Measurements from ENCODE around the gene NDUFS3. TPM values are rescaled to one million over a fixed set of nuclear protein-coding genes. Genes with fewer than 3 reads are reported as not detected.
"Not testable (repeated sequence)": the region's sequence is repeated elsewhere in the genome, so short reads cannot be mapped to it uniquely, and the experiment has no call there.

NDUFS3 gene
- polyA plus RNA-seq (ENCODE audit: insufficient read length in 12 of 12): 100 to 1,000 TPM in 4 of 12 donors, 10 to 100 TPM in 7, not detected in 1; 65.9 to 122 (median 94.5) TPM
- long read RNA-seq, donor 1, transcript NDUFS3-201 (7 exons, 958 nt): major isoform, 62 of 100 reads
- long read RNA-seq, donor 1, transcript NDUFS3-205 (2 exons, 269 nt): minor isoform, 7 of 100 reads
- long read RNA-seq, donor 1, partial matches to known transcripts: 24 of 100 reads
- long read RNA-seq, donor 1, other reads (novel, unspliced or antisense): 0 of 100 reads
- long read RNA-seq, donor 2, transcript NDUFS3-205 (2 exons, 269 nt): minor isoform, 5 of 77 reads
- long read RNA-seq, donor 2, transcript NDUFS3-201 (7 exons, 958 nt): major isoform, 50 of 77 reads
- long read RNA-seq, donor 2, partial matches to known transcripts: 9 of 77 reads
- long read RNA-seq, donor 2, other reads (novel, unspliced or antisense): 8 of 77 reads
- long read RNA-seq, donor 3, transcript NDUFS3-201 (7 exons, 958 nt): major isoform, 19 of 21 reads
- long read RNA-seq, donor 3, partial matches to known transcripts: 0 of 21 reads
- long read RNA-seq, donor 3, other reads (novel, unspliced or antisense): 0 of 21 reads
- long read RNA-seq, donor 4, transcript NDUFS3-201 (7 exons, 958 nt): major isoform, 24 of 28 reads
- long read RNA-seq, donor 4, partial matches to known transcripts: 0 of 28 reads
- long read RNA-seq, donor 4, other reads (novel, unspliced or antisense): 0 of 28 reads
- long read RNA-seq, donor 5: 0 reads
- long read RNA-seq, donor 6, transcript NDUFS3-201 (7 exons, 958 nt): major isoform, 19 of 29 reads
- long read RNA-seq, donor 6, partial matches to known transcripts: 6 of 29 reads
- long read RNA-seq, donor 6, other reads (novel, unspliced or antisense): 0 of 29 reads
- long read RNA-seq, donor 7, transcript NDUFS3-201 (7 exons, 958 nt): major isoform, 23 of 27 reads
- long read RNA-seq, donor 7, partial matches to known transcripts: 0 of 27 reads
- long read RNA-seq, donor 7, other reads (novel, unspliced or antisense): 0 of 27 reads
- long read RNA-seq, donor 8, transcript NDUFS3-201 (7 exons, 958 nt): major isoform, 52 of 65 reads
- long read RNA-seq, donor 8, partial matches to known transcripts: 0 of 65 reads
- long read RNA-seq, donor 8, other reads (novel, unspliced or antisense): 5 of 65 reads
- long read RNA-seq, donor 9, transcript NDUFS3-201 (7 exons, 958 nt): major isoform, 28 of 39 reads
- long read RNA-seq, donor 9, partial matches to known transcripts: 5 of 39 reads
- long read RNA-seq, donor 9, other reads (novel, unspliced or antisense): 0 of 39 reads
- long read RNA-seq, donor 10, transcript NDUFS3-201 (7 exons, 958 nt): major isoform, 42 of 95 reads
- long read RNA-seq, donor 10, partial matches to known transcripts: 16 of 95 reads
- long read RNA-seq, donor 10, other reads (novel, unspliced or antisense): 35 of 95 reads
- long read RNA-seq, donor 11, transcript NDUFS3-201 (7 exons, 958 nt): major isoform, 50 of 56 reads
- long read RNA-seq, donor 11, partial matches to known transcripts: 0 of 56 reads
- long read RNA-seq, donor 11, other reads (novel, unspliced or antisense): 0 of 56 reads

DNA sequence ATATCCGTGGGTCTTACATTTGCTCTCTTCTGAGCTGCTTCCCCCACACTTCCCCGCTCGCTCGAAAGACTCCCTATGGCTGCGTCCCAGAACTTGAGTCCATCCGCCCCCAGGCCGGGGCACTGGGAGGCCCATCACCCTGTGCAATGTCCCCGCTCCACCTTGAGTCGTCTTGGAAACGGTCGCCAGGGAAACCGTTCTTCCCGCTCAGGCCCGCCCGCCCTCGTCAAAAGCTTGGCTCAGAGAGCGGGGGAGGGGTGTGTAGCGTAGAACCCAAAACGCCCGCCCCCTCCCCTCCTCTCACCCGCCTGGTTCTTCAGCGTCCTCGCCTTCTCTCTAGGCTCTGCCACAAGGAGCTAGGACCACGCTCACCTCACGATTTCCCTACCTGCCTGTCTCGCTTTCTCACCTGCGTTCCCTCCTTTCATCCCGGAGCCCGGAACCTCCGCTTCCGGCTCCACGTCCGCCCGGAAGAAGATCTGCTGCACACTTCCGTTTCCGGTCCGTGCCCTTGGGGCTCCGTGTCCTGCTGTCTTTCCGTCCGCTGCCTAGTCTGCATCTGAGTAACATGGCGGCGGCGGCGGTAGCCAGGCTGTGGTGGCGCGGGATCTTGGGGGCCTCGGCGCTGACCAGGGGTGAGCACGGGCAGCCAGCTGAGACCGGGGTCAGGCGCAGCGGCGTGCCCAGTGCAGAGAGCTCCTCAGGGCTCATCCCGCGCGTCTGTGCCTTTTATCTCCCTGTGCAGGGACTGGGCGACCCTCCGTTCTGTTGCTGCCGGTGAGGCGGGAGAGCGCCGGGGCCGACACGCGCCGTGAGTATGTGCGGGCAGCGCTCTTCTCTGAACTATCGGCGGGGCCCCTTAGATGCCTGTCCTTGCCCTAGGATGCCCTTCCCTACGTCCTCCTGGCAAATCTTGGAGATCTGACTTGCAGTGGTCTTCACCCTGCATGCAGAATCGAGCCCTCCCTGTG lies at the start of gene NDUFS3, which contains the start of gene KBTBD4:
Gene NDUFS3, plus strand, starts transcription at position 551 of the 971 bp plus-strand sequence. Its CDS starts 18 bp downstream, at position 569.
Gene KBTBD4, minus strand, starts transcription at position 447 of the 971 bp plus-strand sequence. Its CDS starts 19 bp downstream, at position 428.
- DNase-seq: peak; percentile 96

DNA sequence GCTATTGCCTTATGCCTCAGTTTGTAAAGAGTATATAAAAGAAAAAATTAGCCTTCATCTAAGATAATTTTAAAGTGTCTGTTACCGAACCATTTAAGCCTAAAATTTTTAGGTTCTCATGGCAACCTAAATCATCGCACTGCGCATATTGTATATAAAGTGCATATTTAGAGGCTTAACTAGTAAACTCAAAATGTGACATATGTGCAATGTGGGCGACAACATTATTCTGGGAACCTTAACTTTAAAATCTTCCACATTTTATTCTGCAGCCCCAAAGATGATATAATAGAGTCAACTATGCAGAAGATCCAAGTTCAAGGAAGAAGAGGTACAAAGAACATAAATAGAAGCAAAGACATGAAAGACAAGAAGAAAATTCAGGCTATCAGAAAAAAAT lies 48.9 kb upstream of the NDUFS3 start:
- DNase-seq: no peak

DNA sequence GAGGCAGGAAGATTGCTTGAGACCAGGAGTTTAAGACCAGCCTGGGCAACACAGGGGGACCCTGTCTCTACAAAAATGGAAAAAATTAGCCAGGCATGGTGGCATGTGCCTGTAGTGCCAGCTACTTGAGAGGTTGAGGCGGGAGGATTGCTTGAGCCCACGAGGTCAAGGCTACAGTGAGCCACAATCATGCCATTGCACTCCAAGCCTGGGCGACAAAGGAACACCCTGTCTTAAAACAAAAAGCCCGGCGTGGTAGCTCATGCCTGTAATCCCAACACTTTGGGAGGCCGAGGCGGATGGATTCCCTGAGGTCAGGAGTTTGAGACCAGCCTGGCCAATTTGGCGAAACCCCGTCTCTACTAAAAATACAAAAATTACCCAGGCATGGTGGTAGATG lies 48.2 kb upstream of the NDUFS3 start:
- DNase-seq: not testable (repeated sequence)

DNA sequence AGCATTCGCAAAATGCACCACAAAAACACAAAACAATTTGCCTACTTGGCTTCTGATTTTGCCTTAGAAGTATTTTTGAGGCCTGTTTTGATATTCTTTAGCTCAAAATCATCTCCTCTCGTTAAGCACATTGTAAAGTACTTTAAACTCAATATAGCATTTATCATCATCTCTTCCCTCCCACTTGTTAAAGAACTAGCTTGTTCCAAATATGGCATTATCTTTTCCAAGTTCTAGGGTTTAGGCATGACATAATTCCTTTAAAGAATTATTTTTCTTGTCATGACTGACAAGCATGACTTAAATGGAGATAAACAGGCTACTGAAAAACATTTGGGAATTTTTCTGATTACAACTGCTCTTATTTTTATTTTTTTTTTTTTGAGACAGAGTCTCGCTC lies 47.2 kb upstream of the NDUFS3 start:
- no peak for DNase-seq

DNA sequence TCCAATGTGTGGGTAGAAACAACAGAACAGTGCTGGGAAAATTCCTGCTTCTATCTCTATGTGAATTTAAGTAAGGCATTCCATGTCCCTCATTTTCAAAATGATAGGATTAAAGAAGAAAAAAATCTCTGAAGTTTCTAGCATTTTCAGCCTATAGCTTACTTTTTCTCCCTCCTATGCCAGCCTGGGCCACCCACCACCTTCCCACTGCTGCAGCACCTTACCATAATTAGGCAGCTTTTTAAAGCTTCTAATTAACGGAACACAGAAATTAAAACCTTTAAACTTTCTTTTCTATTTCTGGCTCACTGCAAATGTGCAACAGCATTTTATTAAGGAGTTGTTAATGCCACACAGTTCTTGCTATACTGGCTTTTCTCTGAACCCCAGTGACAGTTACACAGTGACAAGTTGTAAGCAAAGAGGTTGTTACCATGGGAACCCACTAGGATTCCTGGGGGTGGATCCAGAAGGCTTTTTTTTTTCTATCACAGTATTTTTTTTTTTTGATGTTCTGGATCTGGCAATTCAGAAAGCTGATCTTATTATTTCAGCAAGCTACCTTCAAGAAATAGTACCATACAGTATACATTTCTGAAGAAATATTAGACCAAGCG lies 46.2 kb upstream of the NDUFS3 start:
- DNase-seq: no peak

DNA sequence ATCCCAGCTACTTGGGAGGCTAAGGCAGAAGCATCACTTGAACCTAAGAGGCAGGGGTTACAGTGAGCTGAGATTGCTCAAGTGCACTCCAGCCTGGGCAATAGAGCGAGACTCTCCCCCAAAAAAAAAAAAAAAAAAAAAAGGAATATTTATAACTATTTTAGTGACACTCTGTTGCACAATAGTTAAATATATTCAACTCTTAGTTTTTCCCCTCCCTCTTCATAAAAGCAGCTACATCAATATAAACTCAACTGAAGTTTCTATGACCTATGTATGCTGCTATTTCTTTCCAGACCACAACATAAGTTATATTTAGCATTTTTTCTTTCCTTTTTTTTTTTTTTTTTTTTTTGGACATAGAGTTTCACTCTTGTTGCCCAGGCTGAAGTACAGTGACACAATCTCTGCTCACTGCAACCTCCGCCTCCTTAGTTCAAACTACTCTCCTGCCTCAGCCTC lies 45.2 kb upstream of the NDUFS3 start:
- DNase-seq: no peak

DNA sequence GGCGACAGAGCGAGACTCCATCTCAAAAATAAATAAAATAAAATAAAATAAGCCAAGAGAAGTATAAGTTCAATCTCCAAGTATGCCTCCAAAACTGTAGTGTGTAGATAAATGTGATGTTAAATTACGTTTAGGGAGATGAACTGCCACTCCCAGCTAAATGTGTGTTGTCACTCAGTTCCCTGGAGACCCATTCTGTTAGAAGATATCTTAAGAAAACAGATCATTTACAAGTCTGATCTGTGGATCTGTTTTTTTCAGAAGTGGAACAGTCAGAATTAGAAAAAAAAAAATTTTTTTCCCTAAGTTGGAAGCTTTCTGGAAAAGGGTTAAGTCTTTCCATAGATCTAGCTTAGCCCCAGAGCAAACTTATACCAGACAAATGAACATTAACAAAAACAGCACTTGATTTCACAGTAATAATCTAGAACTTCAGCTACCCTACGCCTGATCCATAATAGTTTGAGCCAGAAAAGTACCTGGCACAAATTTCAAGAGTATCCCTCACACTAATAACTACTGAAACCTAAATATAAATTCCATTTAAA lies 44.1 kb upstream of the NDUFS3 start:
- DNase-seq: no peak

DNA sequence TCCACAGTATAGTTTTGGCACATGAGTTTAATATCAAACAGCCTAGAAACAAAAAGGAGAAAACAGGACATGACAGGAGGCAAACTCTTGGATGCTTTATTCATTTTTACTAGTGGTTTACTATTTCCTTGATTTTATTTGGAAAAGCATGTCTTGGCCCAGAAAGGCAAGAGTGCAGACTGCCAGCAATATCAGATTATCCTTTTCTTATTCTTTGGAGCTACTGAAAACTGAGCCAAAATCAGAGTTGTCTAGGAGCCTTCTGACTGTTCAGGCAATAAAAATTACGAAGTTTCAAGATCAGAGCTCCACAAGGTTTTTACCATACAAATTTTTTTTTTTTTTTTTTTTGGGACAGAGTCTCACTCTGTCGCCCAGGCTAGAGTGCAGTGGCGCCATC lies 42.0 kb upstream of the NDUFS3 start:
- peak; percentile 44 for DNase-seq

DNA sequence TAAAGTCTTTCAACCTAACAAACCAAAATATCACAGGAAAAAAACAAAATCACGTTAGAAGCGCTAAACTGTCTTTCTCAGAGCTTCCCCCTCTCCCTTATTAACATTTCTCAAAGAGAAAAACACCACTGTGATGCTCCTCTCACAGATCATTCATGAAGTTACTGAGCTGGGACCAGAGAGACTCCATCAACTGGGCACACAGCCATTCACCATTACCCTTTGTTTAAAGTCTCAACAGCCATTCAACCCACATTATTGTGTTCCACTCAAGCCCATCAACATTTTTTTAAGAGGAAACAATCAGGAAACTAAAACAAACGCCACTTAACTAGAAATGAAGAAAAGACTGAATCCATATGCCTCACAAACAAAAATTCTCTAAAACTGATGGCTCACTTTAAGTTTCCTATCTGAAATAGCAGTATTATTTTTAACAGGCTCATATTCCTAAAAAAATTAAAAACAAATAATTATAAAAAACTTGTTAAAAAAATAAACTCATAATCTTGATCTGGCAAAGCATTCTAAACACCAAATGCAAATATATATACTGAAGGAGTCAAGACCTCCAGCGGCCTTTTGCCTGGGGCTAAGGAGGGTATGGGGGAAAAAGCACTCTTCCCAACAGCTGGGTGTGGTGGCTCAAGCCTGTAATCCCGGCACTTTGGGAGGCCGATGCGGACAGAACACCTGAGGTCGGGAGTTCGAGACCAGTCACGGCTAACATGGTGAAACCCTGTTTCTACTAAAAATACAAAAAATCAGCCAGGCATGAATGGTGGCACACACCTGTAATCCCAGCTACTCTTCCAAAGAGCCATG lies 39.9 kb upstream of the NDUFS3 start:
- no peak for DNase-seq

DNA sequence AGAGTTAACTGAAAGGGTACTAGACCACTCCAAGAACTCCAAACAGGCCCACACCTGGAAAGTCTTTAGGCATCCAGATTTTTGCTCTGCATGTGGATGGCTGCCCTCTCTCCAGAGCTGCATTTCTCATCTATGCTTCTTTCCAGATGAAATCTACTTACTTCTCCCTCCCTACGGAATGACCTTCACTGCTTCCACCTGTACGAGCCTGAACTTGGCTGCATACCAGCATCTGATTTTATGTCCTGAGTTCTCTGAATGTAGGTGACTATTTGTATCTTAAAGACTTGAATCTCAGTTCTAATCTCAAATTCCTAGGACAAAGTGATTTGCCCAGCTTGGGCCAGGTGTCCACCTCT lies 39.2 kb upstream of the NDUFS3 start:
- DNase-seq: no peak

DNA sequence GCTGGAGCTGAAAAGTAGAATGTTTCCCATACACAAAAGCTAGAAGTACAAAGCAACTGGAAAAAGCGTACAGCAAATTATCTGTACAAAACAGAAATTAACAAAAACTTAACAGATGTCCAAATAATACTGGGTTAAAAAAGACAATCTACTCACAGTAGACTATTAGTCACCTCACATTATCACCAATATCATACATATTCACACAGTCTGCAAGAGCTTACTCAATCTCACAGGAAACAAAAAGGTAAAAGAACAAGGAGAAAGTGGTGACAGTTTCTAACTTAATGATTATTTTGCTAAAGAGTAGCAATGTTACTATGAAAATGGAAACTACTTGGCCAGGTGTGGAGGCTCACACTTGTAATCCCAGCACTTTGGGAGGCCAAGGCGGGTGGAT lies 37.8 kb upstream of the NDUFS3 start:
- DNase-seq: no peak

DNA sequence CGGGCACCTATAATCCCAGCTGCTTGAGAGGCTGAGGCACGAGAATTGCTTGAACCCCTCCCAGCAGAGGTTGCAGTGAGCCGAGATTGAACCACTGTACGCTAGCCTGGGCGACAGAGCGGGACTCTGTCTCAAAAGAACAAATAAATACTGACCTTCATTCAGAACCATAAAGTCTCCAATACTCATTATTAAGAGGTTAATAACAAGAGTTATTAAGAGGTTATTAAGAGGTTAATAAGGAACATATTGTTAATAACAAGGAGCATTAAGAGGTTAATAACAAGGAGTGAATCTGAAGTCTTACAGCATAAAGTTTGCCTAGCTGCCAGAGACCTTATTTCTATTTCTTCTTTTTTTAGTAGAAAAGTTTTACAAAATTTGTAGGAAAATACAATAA lies 33.6 kb upstream of the NDUFS3 start:
- DNase-seq: no peak

DNA sequence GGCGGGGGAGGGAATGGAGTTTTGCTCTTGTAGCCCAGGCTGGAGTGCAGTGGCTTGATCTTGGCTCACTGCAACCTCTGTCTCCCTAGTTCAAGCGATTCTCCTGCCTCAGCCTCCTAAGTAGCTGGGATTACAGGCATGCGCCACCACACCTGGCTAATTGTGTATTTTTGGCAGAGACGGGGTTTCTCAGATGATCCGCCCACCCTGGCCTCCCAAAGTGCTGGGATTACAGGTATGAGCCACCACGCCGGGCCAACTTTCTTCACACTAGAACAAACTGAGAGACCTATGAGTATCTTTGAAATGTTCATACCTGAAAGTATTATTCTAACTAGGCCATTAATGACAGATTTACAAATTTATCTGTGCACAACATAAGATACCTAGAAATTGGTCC lies 32.6 kb upstream of the NDUFS3 start:
- not testable (repeated sequence) for DNase-seq

DNA sequence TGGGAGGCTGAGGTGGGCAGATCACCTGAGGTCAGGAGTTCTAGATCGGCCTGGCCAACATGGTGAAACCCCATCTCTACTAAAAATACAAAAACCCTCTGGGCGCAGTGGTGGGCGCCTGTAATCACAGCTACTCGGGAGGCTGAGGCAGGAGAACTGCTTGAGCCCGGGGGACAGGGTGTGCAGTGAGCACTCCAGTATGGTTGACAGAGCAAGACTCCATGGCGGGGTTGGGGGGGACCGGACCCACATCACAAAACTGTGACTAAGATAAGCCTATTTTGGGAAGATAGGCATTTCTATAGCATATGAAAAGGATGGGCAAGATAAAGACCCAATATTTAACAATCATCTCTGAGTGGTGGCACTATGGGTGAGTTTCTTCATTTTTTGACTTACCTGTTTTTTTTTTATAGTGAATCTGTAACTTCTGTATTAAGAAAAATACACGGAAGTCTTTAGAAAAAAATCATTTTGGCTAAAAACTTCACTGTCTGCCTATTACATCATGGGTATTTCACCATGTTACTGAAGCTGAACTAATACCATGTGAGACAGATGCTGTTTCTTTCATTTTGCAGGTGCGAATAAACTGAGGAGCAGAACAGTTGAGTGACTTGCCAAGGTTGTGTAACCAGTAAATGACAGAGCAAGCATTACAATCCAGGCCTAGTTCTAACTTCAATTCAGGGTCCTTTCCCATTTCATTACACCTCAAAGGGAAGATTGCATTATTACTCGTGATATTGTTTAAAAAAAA lies 28.4 kb upstream of the NDUFS3 start:
- no peak for DNase-seq

DNA sequence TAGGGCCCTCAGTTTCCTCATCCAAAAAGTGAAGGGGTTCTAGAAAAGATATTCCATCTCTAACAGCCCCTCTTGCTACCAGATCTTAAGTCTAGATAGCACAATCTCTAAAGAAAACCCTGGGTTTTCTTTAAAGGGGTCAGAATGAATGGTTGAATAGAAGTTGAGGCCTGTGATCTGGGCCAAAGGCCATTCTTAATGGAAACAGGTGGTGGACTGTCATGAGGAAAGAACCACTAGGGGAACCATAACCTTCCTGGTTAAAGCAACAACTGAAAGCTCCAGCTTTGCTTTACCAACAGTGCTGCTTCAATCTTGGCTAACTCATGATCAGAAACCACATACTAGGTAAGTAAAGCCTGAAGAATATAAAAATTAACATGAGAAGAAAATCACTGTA lies 27.8 kb upstream of the NDUFS3 start:
- DNase-seq: no peak

DNA sequence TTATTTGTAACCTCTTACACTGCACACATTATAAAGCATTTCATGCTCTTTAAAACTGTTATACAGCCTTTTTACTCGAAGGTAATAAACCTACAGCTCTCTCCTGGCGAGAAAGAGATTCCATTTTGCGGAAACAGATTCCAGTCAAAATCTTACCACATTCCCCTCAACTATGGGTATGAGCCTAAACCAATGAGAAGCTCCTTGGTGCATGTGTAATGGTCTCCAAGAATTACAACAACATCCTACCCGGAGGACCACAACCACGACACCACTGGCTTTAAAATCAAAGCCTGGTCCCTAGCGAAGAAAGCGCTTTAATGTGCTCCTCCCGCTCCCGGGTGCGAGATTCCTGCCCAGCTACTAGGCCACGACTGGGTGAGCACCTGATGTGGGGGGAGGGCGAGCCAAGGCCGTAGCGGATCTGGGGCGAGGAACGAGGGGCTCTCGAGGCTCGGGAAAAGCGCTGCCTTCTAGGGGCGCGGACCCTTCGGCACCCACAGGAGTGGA lies 26.8 kb upstream of the NDUFS3 start:
- peak; percentile 31 for DNase-seq
